GM18508 (cell line): ENCODE measurements around the gene GLB1L2.

Experiments used
- ATAC-seq: cut with Tn5 transposase; IDR thresholded peaks from one replicate; pipeline ENCODE4 v1.9.1; 2021; ENCODE audit warnings: moderate number of reproducible peaks; ENCODE audit not compliant: insufficient read depth, unreplicated experiment

GLB1L2 gene

DNA sequence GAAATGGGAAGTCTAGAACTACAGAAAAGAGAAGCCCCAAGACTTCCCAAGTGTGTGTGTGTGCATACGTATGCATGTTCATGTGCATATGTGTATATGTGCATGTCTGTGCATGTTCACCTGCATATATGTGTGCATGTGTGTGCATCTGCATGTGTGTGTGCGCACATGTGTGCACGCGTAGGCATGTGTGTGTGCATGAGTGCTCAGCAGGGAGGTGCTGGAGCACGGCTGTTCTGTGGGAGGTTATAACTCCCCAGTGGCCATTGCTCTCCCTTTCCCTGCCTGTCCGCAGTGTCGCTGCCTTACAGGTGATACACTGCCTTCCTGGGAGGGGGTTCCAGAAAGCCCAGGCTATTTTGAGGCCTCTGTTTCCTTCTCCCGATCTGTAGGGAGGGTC lies 50.5 kb downstream of the GLB1L2 start:
- no peak for ATAC-seq

DNA sequence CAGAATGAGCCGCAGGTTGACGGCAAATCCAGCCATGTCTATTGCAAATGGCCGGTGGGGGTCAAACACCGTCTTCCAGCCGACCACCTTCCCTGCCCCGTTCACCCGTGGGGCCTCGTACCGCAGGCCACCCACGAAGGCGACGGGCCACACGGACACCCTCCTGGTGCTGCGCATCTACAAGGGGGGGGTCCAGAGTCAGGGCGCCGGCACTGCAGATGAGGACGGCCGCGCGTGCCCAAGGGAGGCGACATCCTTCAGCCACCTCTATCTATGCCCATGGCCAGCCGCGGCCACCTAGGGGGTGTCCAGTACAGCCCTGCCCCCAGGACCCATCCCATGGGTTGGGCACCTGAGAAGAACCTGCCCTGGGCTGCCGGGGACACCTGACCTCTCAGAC lies 51.0 kb downstream of the GLB1L2 start:
- ATAC-seq, result no peak

DNA sequence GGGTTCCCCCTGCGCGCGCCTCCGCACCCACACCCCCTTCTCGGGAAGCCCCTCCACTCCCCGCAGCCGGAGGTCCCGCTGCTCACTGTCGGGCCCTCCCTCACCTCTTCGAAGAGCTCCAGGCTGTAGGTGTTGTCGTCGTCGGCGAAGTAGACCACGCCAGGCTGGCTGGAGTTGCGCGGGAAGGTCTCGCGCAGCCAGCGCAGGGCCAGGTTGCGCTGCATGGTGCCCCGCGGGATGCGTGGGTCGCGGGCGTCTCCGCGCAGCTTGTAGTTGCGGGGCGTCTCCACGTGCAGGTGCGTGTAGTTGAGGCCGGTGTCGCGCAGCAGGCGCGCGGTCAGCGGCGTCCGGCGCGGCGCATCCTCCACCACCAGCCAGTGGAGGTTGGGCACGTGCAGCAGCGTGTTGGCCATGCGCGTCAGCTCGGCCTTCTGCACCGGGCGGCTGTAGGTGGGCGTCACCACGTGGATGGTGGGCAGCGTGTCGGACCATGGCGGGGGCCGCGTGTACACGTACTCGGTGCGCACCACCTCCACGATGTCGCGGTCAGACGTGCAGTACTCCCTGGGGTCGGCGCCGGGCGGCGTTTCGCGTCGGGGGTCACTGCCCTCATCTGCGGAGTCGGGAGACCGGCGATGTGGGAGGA lies 51.9 kb downstream of the GLB1L2 start:
- ATAC-seq, result no peak

DNA sequence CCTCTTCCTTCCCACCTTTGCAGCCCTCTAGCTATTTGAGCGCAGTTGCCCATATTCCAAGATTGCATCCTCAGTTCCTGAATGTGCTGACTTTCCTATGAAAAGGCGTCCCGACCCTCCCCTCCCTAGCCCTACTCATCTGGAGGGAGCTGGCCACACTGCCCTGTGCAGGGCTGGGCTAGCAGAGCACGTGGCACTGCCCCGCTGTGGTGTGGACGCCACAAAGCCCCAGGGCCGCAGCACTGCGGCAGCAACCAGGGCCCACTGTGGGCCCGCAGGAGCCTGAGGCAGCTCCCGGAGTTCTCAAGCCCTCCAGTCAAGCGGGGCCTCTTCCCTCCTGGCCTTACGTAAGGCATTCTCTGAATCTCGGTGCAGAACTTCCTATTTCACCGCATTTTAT lies 52.6 kb downstream of the GLB1L2 start:
- no peak for ATAC-seq

DNA sequence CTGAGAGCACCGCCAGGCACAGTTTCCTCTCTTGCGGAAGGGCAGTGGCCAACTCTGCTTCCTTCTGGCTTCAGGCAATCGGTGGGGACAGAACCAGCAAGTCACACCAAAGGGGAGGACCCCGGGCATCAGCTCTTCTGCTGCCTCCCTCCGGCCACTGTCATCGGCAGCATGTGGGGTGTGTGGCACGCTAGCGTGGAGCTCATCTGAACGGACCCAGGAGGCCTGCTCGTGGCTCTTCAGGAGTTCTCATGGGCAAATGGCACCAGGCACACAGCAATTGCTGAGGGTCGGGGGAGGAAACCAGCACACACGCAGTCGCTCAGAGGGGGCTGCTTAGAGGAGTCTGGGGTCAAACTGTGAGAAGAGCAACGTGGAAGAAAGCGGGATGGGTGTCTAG lies 53.4 kb downstream of the GLB1L2 start:
- no peak for ATAC-seq

DNA sequence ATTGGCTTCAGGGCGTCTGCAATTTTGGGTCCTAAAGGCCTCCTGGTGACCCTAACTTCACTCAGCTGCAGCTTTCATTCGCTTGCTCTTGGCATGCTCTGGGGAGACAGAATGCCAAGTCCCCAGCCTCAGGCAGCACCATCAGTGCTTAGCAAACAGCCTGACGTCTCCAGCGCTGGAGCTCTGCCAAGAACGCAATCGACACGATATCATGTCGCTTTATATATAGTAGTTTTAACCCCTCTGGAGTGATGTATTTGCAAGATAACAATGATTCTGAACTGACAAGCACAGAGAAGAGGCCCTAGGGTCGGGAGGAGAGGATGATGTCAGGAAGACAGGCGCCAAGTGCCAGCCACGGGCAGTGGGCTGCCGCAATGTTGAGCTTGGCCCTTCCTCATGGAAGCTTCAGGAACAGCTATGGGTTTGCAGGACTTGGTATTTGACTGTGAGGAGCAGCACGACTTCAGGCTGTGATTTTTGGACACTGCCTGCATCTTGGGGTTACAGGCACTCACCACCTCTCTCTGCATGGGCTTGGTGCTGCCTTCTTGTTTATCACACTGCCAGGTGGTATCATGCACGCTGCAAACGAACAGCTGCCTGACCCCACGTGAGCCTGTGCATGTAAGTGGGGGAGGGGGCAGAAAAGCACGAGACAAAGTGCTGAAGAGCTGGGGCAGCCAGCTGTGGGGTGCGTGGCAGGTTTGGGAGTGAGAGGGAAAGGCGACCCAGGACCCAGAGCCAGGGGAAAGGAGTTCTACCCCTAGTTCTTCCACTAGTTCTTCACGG lies 54.2 kb downstream of the GLB1L2 start:
- ATAC-seq, result no peak

DNA sequence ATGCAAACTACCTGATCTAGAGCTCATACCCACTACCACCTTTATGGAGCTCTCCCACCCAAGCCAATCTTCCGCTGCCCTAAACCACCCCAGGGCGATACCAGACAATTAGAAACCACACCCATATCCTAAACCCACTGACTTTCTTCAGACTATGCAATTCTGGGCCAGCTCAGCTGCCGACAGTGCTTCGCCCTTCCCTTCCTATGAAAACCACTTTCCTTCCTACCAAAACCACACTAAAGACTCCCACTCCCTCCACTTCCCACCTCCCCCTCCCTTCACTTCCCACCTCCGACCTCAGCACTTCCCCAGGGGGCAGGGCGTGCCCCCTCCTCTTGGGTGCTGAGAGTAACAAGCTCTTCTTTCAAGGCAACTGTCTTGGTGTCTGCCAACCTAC lies 55.2 kb downstream of the GLB1L2 start:
- ATAC-seq, result no peak

DNA sequence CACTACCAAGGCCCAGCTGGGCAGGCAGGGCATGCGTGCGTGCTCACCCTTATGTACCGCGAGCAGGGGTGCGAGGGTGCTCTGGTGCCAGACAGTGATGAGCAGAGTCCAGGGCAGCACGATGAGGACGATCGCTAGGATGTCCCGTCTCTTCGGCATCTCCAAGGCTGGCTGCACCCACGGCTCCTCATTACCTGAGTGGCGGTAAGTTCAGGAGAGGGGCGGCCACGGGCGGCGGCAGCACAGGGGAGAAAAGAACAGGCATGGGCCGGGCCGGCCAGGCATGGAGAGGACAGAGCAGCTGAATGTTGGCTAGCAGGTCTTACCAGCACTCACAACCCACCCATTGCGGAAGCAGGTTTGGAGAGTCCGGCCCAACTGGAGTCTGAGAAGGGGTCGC lies 55.7 kb downstream of the GLB1L2 start:
- no peak for ATAC-seq

DNA sequence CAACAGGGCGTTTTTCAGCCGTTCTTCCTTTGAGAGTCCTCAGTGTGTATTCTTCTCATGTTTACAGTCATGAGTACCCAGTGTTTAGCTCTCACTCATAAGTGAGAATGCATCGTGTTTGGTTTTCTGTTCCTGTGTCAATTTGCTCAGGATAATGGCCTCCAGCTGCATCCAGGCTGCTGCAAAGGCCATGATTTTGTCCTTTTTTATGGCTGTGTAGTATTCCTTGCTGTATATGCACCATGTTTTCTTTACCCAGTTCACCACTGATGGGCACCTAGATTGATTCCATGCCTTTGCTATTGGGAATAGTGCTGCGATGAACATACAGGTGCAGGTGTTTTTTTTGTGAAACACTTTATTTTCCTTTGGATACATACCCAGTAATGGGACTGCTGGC lies 56.8 kb downstream of the GLB1L2 start:
- ATAC-seq, result no peak

DNA sequence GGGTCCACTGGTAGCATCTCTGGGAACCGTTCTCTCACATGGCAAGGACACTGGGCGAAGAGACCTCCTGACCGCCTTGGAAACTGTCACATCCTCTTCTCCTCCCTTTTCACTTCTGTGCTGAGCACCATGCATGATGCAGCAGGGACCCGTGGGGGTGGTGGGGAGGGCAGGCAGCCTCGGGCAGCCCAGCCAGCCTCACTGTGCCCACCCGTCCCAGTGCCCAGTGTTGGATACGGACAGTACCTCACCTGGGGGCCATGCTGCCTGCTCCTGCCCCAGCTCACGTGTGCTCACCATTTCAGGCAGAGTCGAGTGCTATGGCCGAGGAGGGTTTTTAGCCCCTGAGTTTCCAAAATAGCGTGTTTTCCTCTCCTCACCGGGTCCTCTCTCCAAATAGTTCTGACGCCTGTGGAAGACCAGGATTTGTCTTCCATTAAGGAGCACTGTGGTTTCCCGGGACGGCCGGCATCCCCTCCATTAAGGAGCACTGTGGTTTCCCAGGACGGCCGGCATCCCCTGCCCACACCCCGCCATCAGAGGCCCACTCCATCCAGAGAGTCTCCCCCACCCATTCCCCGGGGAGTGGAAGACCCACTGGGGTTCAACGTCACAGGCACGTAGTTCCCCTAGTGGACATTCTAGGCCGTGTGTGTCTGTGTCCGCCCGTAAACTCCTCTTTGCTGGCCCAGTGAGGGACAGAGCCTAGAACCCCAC lies 57.8 kb downstream of the GLB1L2 start:
- no peak for ATAC-seq

DNA sequence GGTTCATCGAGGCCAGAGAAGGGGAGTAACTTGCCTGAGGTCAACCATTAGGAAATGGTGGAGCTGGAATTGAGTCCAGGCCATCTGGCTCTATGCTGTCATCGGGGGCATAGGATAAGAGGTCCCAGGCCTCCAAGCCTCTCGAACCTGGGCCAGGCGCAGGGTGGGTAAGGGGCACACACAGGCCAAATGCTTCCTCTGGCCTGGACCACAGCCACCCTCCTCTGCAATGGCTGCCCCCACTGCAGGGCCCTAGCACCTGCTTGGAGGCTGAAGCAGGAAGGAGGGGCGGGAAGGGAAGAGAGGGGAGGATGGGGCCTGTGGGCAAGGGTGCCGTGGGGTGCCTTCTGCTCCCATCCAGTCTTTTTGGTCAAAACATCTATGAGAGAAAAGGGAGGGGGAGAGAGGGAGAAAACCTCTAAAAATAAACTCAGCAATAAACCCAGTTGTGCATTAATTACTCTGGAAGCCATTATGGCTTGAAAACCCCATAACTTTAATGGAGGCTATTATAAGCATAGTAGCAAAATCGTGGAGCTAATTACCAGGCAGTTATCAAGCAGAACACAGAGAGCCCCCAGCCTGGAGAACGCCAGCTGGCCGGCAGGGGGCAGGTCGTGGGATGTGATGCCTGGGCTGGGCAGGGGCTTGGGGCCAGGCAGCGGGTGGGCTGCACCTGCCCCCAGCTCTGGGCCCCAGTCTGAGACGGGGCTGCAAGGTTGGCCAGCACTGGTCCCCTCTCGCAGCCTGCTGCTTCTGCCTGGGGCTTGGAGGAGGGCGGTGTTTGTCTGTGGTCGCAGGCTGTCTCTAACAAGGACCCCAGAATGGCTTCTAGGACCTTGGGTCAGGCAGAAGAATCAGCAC lies 59.1 kb downstream of the GLB1L2 start:
- ATAC-seq, result no peak

DNA sequence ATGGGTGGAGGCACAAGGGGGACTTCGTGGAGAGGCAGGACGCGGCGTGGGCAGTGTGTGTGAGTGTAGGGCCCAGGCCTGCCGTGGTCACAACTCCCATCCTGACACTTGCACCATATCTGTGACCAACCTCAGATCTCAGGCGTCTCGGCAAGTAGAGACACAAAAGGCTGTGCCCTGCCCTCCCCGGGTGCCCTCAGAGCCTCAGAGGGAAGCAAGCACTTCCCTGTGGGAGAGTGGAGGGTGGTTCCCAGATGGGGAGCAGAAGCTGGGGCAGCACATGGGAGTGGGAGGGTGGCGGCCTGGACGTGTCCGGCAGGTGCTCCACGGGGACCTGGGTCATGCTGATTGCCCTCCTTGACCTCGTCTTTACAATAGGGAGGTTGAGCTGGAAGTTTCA lies 59.9 kb downstream of the GLB1L2 start:
- ATAC-seq, result no peak

DNA sequence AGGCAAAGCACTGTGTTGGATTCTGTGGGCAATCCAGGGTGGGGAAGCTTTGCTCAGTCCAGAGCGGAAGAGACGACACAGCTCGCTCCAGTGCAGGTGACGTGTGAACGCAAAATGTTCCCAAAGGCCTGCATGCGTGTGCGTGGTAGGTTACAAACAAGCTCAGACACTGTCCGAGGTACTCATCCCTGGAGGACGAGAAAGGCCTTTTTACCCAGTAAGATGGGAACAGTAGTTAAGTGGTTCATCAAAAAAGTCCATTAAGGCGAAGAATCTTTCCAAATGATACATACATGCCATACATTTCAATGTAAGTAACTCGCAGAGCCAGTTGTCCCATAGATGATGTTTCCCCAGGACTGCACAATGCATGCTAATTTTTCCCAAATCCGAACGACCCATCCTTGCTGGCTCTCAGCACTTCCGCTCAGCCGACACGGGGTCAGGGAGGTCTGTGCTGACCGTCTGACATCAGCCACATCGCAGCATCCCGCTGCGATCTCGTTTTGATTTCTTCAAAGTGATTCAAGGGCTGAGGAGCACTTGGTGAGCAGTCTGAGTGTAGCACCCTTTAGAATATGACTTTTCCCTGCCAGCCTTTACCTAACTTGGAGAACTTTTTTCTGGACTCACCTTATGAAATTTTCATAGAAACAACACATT lies 61.3 kb downstream of the GLB1L2 start:
- no peak for ATAC-seq

DNA sequence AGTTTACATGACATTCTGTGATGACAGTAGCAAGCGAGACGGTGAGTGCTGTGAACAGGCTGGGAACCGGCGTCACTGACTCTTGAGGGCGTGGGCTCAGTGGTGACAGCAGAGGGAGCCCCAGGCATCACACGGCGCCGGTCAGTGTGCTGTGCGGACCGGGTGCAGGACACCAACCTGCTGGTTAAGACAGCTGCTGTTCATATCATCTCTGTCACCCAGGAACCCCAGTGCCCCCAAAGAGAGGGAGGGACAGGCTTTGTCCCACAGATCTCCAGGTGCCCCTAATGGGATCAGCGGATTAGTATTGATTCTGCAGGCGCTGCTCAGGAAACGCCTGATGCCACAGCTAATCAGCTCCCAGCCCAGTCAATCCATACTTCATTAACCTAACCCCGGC lies 61.9 kb downstream of the GLB1L2 start:
- no peak for ATAC-seq

DNA sequence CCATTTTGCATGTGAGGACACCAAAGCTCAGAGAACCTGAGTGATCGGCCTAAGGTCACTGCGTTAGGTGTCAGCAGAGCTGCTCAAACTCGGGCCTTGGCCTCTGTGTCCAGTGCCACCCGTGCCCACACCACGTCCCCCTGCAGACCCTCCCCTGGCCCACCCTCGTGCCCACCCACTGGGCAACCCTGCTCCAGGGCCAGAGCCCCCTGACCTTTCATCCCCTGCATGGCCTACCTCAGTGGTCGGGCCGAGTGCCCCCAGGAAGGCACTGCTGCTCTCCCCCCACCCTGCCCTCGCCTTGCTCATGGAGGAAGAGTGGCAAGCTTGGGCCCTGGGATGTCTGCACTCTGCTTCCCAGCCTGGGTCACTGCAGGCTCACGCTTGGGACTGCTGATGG lies 62.5 kb downstream of the GLB1L2 start:
- no peak for ATAC-seq

DNA sequence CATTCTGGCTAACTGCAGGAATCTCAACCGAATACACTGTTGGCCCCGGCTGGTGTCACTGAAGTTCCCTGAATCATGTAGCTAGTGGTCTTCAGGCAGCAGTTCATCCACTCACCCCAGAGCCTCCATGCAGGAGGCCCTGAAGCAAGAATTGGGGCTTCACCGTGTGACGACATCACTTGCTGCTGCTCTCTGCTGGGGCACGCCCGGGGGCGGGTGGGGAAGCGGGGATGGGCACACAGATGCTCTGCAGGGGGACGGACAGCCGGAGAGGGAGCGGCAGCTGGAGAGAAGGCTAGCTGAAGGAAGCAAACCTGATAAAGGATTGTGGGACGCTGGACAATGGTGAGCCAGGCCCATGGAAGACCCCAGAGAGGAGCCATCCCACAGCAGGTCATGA lies 63.2 kb downstream of the GLB1L2 start:
- no peak for ATAC-seq

DNA sequence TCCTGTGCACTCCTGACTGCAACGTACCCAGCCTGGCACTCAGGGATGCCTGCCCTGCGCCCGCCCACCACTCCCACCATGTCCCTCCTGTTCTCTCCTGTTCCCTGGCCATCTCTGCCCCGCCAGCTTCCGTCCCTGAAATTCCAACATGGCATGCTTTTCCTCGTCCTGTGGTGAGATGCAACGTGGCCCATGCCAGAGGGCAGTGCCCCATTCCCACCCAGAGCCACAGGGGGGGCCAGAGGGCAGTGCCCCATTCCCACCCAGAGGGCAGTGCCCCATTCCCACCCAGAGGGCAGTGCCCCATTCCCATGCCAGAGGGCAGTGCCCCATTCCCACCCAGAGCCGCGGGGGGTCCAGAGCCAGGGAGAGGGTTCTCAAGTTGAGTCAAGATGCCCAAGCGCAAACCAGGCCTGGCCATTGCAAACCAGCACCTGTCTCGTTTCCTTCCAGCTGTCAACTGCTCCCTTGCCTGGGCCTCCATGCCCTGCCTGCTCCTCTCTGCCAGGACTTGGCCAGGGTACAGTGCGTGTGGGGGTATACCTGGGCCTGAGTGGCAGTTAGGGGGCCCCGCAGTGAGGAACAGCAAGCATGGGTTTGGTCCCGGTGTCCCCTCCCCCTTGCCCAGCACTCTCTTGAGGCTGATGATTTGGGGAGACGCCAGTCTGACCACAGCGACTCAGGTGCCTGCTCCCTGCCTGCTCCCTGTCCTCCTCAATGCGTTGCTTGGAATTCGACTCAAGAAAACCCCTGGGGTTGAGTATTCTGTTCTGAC lies 65.7 kb downstream of the GLB1L2 start:
- ATAC-seq, result no peak

DNA sequence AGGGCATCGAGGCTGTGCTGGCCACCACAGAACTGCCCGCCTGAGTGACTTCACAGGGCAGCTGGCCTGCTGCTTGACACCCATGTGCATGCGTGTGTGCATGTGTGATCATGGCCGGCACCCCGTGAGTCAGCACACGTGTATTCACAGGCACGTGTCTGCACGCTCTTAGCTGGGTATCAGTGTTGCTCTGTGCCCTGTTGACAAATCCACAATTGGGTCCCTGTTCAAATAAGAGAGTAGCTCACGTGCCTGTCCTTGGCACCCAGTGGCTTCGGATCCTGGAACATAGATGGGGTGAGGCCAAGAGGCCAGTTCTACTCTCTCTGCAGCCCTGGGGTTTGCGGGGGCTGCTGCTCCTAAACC lies 66.3 kb downstream of the GLB1L2 start:
- ATAC-seq, result no peak

DNA sequence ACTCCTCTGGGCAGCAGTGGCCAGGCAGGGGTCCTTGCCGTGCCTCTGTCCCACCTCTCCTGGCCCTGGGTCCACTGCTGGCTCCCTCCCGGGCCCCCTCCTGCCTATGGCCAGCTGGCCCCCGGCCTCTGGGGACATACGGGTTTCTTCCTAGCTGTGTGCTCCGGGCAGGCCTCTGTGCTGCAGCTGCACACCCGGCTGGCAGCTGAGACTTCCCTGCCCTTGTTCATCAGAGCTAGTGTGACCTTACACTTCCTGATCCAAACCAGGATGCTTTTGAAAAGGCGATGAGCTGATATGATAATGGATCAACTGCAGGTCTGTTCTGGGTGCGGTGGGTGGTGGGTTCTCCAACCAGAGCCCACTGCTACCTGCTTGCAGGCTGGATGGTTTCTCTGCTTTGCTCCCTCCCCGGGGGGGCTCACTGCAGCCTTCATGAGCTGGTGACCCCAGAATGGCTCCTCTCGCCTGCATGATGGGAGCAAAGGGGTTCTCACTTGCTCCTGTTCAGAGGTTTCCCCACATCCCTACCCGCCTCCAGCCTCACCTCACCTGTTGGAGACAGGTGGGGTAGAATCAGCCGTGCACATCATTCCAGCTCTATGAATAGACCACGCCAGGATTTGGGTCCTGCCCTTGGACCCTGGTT lies 67.0 kb downstream of the GLB1L2 start:
- no peak for ATAC-seq
